Spleen (tissue), 11 donors: Measurements from ENCODE around the gene HSPA9. TPM values are rescaled to one million over a fixed set of nuclear protein-coding genes. Genes with fewer than 3 reads are reported as not detected.

ENCODE experiments used
- DNase-seq: peaks from one replicate; pipeline ENCODE4 v3.0.0-alpha.2; 2020
- H3K27ac ChIP-seq, 8 donors: fragments of 200-600 bp; sonication (generic) in 7 of 8; 1 replicate in 4 of 8; 2 replicates in 4 of 8; pipeline versions ENCODE4 v1.5.0 to v1.8.0; 2016 to 2021; ENCODE audit warnings: inconsistent platforms in 4 of 8, mild to moderate bottlenecking in 4 of 8, moderate library complexity in 1 of 8
- H3K27me3 ChIP-seq, 7 donors: fragments of 200-600 bp; sonication (generic) in 6 of 7; replicated peaks in 1 of 7; 1 replicate in 4 of 7; 2 replicates in 3 of 7; pipeline versions ENCODE4 v1.5.0 to v1.8.0; 2016 to 2021; ENCODE audit warnings: inconsistent platforms in 3 of 7, mild to moderate bottlenecking in 1 of 7
- H3K36me3 ChIP-seq, 6 donors: fragments of 200-600 bp; sonication (generic) in 5 of 6; 1 replicate in 4 of 6; 2 replicates in 2 of 6; pipeline versions ENCODE4 v1.5.0 to v1.8.0; 2016 to 2021; ENCODE audit warnings: inconsistent platforms in 2 of 6
- H3K4me1 ChIP-seq, 6 donors: fragments of 200-600 bp; sonication (generic) in 5 of 6; 1 replicate in 3 of 6; 2 replicates in 3 of 6; pipeline versions ENCODE4 v1.5.0 to v1.8.0; 2016 to 2021; ENCODE audit warnings: inconsistent platforms in 3 of 6
- H3K4me3 ChIP-seq, 8 donors: fragments of 200-600 bp; sonication (generic) in 7 of 8; 1 replicate in 4 of 8; 2 replicates in 4 of 8; pipeline versions ENCODE4 v1.5.0 to v1.8.0; 2016 to 2021; ENCODE audit warnings: inconsistent platforms in 4 of 8, mild to moderate bottlenecking in 4 of 8, moderate library complexity in 2 of 8
- H3K9me3 ChIP-seq, 8 donors: fragments of 200-600 bp; sonication (generic) in 7 of 8; 1 replicate in 4 of 8; 2 replicates in 4 of 8; pipeline versions ENCODE4 v1.5.0 to v1.8.0; 2016 to 2021; ENCODE audit warnings: inconsistent platforms in 4 of 8
- CTCF ChIP-seq, 11 experiments: fragments of 200-600 bp in 7 of 11; fragments of 450-650 bp in 4 of 11; sonication (generic) in 4 of 11; IDR thresholded peaks in 8 of 11; conservative IDR thresholded peaks in 3 of 11; 1 replicate in 7 of 11; 2 replicates in 4 of 11; pipeline versions ENCODE4 v1.4.0 to v1.8.0; 2016 to 2021; ENCODE audit warnings: antibody characterized with exemption in 11 of 11, inconsistent platforms in 4 of 11, mild to moderate bottlenecking in 1 of 11
- POLR2A ChIP-seq, 3 donors: fragments of 450-650 bp; IDR thresholded peaks; one replicate each; pipeline ENCODE4 v1.5.1; 2017; ENCODE audit warnings: antibody characterized with exemption in 3 of 3, mild to moderate bottlenecking in 1 of 3
- POLR2AphosphoS5 ChIP-seq, 3 donors: sonication (generic); formaldehyde crosslinking; IDR thresholded peaks; one replicate each; pipeline ENCODE4 v1.5.1; 2017; ENCODE audit warnings: antibody characterized with exemption in 3 of 3
- WGBS, 5 donors: extraction: QIAGEN DNeasy Blood & Tissue Kit in 3 of 5; methylation state at CpG; one replicate each; pipeline versions ENCODE4 v1.1.5 to v1.1.7; 2013 to 2018; 5-methylcytosine and 5-hydroxymethylcytosine counted together
- intact Hi-C: fragments of 100-400 bp; cut with DNase I; formaldehyde crosslinking; loops from one replicate; pipeline ENCODE4 v1.15.0; 2023; ENCODE audit warnings: low total_unique reads
- polyA plus RNA-seq, 3 donors: library from polyadenylated mRNA; stranded (reverse); fragments of 200-250 nt; gene quantifications; one replicate each; pipeline ENCODE4 v1.2.1, GENCODE V29; 2013
- total RNA-seq, 7 donors: library from RNA; depleted of rRNA in 3 of 7; stranded (reverse); fragments of >200 nt in 3 of 7; fragmentation: NEBNext Ultra II Directional in 4 of 7; extraction: Animal tissue kit (Norgen Biotek cat#: 25700) in 4 of 7; gene quantifications; one replicate each; pipeline versions ENCODE4 v1.1.0 to v1.2.1, GENCODE V29; 2016 to 2021
- donor health status: healthy with polysubstance abuse.
- donor health status: DM: no; HTN: no; CAD: no; lungs with moderate emphysema.
- donor health status: DM: no; HTN: no; CAD: no.
- donor health status: Bipolar disorder and iron deficiency.
- donor health status: healthy.
- donor health status: DM: no; HTN: no; CAD: no.
- donor health status: DM: yes; HTN: yes; CAD: no.

HSPA9 gene
- total and polyA plus RNA-seq, 10 donors: 50.4 to 187 (median 140) TPM

GRCh38 chr5:138566792-138567191, 8.4 kb downstream of the HSPA9 start:
- Histone ChIP-seq H3K9me3 (no peaks in the 10 kb centered on the region), H3K4me1 (peaks cover 0 to 93% (median 37%) of the 10 kb centered on the region in 6 donors), H3K36me3 (peaks cover 0 to 100% (median 95%) of the 10 kb centered on the region in 6 donors), H3K4me3 (no peak overlapping the region), H3K27ac (no peak overlapping the region), H3K27me3 (no peaks in the 10 kb centered on the region)
- no peak for DNase-seq
- 56 to 90% (median 69%) methylated on average over 3 of the region's 3 CpGs for WGBS, 5 donors
- intact Hi-C loops: no loop called here
- TF ChIP-seq CTCF (IDR thresholded peaks at IDR 0.05 in 8 of 11, conservative IDR thresholded peaks at IDR 0.05 in 3 of 11): no peak
- no peak for TF ChIP-seq POLR2A (IDR thresholded peaks at IDR 0.05)
- no peak for TF ChIP-seq POLR2AphosphoS5 (IDR thresholded peaks at IDR 0.05)

- TF ChIP-seq POLR2A (IDR thresholded peaks at IDR 0.05): no peak
- peak in 1 of 3 donors; percentile 30 for TF ChIP-seq POLR2AphosphoS5 (IDR thresholded peaks at IDR 0.05)
- no peak for TF ChIP-seq CTCF (IDR thresholded peaks at IDR 0.05 in 8 of 11, conservative IDR thresholded peaks at IDR 0.05 in 3 of 11)
- no peaks in the 10 kb centered on the region for H3K9me3 ChIP-seq
- H3K36me3 ChIP-seq: peaks cover 3 to 100% (median 96%) of the 10 kb centered on the region in 6 donors
- H3K27me3 ChIP-seq: no peaks in the 10 kb centered on the region
- DNase-seq: no peak
- H3K4me3 ChIP-seq: no peak overlapping the region
- peak overlapping the region in 6 of 8 donors; percentile 18 to 75 (median 56) for H3K27ac ChIP-seq
- peaks cover 0 to 78% (median 33%) of the 10 kb centered on the region in 6 donors for H3K4me1 ChIP-seq
- WGBS, 5 donors: 76 to 86% (median 81%) methylated on average over 7 of the region's 7 CpGs
- intact Hi-C loops: no loop called here
These were observed 9.9 kb downstream of the HSPA9 start for GRCh38 chr5:138565100-138565821.

- H3K4me1 ChIP-seq: peaks cover 0 to 67% (median 24%) of the 10 kb centered on the region in 6 donors
- H3K36me3 ChIP-seq: peaks cover 3 to 100% (median 96%) of the 10 kb centered on the region in 6 donors
- TF ChIP-seq POLR2AphosphoS5 (IDR thresholded peaks at IDR 0.05) (peak in 1 of 3 donors; percentile 18), POLR2A (IDR thresholded peaks at IDR 0.05) (no peak)
- H3K27me3 ChIP-seq: no peaks in the 10 kb centered on the region
- intact Hi-C loops: no loop called here
- H3K9me3 ChIP-seq: no peaks in the 10 kb centered on the region
- WGBS, 5 donors: 82 to 94% (median 90%) methylated on average over 6 to 9 of the region's 9 CpGs
- H3K4me3 ChIP-seq: no peak overlapping the region
- DNase-seq: no peak
- no peak overlapping the region for H3K27ac ChIP-seq
These were observed 11.0 kb downstream of the HSPA9 start for GRCh38 chr5:138564242-138564641.

- no peak overlapping the region for H3K27ac ChIP-seq
- DNase-seq: no peak
- WGBS, 5 donors: 85 to 97% (median 90%) methylated on average over 3 of the region's 3 CpGs
- intact Hi-C loops: no loop called here
- peaks cover 0 to 60% (median 19%) of the 10 kb centered on the region in 6 donors for H3K4me1 ChIP-seq
- no peaks in the 10 kb centered on the region for H3K27me3 ChIP-seq
- H3K36me3 ChIP-seq: peaks cover 3 to 100% (median 96%) of the 10 kb centered on the region in 6 donors
- TF ChIP-seq CTCF (IDR thresholded peaks at IDR 0.05 in 8 of 11, conservative IDR thresholded peaks at IDR 0.05 in 3 of 11) (no peak), POLR2A (IDR thresholded peaks at IDR 0.05) (no peak), POLR2AphosphoS5 (IDR thresholded peaks at IDR 0.05) (no peak)
- no peaks in the 10 kb centered on the region for H3K9me3 ChIP-seq
- H3K4me3 ChIP-seq: no peak overlapping the region
These were observed 11.7 kb downstream of the HSPA9 start for GRCh38 chr5:138563340-138564118.
